Mammary microvascular endothelial cell (primary cell): ENCODE results near the gene HSPB2. TPM values are rescaled to one million over a fixed set of nuclear protein-coding genes. Genes with fewer than 3 reads are reported as not detected.

Experiments used
- total RNA-seq: library from RNA; depleted of rRNA; stranded (reverse); fragments of >200 nt; gene quantifications from 2 replicates; pipeline ENCODE4 v1.2.3, GENCODE V29; 2015

The HSPB2 gene, protein sequence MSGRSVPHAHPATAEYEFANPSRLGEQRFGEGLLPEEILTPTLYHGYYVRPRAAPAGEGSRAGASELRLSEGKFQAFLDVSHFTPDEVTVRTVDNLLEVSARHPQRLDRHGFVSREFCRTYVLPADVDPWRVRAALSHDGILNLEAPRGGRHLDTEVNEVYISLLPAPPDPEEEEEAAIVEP
- total RNA-seq, result not detected in 2 replicates

DNA sequence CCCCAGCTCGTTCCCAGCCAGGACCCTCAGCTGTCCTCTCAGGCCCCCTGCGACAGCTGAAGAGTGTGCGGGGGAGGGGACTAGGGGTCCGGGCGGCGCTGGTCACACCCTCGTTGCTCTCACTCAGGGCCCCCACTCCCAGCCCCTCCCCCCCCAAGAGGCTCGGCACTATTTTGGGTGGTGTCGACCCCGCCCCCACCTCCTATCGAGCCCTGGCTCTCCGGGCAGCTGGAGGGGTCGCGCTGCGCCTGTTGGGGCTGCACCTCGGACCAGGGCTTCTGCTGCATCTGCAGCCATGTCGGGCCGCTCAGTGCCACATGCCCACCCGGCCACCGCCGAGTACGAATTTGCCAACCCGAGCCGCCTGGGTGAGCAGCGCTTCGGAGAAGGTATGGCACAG, at the start of gene HSPB2:
TSS of gene HSPB2 (plus strand) at position 200 of the 400 bp plus-strand sequence. CDS start at position 296, 96 bp downstream.

DNA sequence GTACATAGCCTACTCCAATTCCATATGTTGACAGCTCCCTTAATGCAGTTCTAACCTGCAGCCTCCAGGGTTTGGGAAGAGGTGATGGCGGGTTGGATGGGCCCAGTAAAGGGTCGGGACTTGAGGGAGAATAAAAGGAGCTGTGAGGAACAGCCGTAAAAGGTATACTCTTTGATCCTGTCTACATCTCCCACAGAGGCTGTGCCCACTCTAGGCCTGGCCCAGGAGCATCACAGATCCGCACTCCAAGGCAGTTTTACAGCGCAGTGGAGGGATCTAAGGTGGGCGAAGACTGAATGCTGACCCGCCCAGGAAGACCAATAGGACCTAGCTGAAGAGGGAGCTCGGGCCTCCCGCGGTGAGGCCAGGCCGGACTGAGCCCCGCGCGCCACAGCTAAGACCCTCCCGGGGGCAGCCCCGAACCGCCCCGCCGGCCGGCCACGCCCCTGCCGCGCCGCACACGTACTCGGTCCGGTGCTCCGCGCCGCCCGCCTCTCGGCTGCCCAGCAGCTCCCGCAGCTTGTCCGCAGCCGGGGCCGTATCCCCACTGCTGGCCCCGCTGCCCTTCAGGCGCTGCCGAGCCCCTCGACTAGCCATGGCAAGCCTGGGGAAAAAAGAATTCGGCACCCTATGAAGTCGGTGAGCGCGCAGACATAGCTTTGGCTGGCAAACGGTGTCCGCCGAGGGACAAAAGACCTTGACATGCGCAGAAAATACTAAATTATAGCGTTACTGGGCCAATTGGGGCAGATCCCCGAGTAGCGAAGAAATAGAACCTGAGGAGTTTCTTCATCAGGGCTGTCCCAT, 41.4 kb upstream of the HSPB2 start, which contains the start of gene ALG9:
TSS of gene ALG9 (minus strand) at position 696 of the 807 bp plus-strand sequence. CDS start at position 597, 99 bp downstream.

DNA sequence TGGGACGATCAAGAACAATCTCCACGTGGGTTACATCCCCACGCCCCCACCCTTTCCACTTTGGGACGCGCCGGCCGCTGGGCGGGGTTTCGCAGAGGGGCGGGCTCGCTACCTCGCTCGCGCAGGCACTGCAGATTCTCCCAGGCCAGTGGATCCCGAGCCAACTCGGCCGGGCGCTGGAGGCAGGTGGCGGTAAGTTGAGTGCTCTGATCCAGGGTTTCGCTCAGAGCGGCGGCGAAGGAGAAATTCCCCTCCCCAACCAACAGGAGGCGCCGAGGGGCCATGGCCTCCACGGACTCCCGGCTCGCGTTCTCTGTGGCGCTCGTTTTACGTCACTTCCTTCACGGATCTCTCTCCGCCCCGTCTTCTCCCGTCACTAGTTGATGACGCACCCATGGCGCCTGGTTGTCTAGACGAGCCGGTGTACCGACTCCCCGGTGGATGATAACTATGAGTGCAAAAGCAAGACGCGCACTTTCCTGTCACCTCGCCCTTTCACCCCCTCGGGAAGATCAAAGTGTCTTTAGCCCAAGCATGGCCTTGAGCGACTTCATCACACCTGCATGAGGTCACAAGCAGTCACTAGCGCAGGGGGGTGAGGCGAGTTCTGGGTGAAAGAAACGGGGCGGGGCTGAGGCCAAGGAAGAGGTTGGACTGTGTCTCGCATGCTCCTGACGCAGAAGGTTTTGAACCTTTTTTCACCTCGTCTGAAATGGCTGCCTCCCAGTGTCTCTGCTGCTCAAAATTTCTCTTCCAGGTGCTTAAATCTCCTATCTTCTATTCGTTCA, 33.5 kb upstream of the HSPB2 start, which contains the start of the genes CFAP68 and FDXACB1:
TSS of gene CFAP68 (plus strand) at position 693 of the 788 bp plus-strand sequence. CDS start at position 713, 20 bp downstream.
TSS of gene FDXACB1 (minus strand) at position 317 of the 788 bp plus-strand sequence. CDS start at position 284, 33 bp downstream.

DNA sequence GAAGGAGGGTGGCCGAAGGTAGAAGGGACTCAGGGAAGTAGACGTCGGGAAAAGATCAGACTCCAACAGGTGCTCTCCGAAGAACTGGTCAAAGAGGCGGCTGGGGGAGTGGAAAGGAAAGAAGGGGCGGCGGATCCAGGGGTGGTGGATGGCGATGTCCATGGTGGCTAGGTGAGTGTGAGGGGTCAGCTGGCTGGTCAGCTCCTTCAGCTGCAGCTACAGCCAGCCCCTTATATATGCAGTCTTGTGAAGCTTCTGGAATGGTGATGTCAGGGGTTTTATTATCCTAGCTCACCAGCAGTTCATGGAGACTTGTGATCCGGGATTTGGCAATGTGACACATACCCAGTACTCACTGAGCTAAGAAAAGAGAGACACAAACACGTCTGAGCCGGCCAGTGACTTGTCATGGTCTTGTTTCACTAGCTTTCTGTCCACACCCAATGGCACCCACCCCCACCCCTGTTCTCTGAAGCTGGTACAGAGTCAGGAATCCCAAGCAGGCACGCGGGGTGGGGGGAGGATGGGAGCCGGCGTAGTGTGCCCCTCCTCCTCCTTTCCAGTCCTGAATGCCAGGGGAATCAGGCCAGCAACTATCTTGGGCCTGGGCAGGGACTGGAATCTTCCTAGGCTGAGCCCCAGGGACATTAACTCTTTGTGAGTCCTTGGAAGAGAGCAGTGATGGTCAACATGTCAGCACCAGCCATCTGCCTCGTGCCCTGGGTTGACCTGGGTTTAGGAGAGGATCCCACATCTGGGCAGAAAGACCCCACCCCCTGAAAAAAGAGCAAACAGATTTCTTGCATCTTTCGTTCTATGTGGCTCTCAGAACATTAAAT, 752 bp upstream of the HSPB2 start, which contains the start of gene CRYAB:
TSS of gene CRYAB (minus strand) at position 208 of the 839 bp plus-strand sequence. CDS start at position 162, 46 bp downstream.

DNA sequence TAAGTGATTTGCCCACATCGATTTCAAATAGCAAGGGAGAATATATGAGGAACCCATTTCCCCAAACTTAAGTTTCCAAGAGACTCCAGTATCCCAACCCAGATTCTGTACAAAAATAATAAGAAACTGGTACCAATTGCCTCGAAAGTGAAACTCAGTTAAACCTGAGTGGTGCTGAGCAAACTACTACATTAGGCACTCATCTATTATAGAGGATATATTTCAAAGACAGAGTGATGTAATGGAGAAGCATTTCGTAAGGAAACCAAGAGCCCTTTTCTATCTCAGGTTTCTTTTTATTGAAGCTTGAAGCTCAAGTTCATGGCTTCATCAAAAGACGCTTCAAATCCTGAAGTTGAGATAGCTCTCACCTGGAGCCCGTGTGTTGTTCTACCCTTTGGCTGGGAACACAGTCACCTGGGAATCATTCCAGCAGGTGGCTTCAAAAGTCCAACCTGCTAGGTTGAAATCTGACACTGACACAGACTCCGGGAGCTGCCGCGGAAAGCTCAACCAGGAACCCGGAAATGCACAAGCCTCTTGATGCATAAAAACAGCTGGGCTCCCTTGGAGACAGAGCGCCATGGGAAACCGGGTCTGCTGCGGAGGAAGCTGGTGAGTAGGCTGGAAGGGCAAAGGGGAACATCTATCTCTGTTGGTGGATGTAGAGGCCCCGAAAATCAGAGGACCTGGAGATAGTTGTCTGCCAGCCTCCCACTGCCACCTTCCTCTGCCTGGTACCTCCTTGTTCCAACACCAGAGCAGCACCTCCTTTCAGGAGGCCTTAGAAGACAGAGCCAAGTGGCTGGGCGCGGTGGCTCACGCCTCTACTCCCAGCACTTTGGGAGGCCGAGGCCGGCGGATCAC, 6.1 kb downstream of the HSPB2 start, which contains the start of gene C11orf52:
TSS of gene C11orf52 (plus strand) at position 524 of the 867 bp plus-strand sequence. CDS start at position 584, 60 bp downstream.

Other genes starting within 250 kb of the HSPB2 start
- 50.1 and 53.2 TPM in 2 replicates for gene PPP2R1B, start 146.3 kb upstream of the HSPB2 start, total RNA-seq
- gene ALG9, start 41.2 kb upstream of the HSPB2 start, total RNA-seq, result 28.1 and 29.6 TPM in 2 replicates
- 2.5 and 3.8 TPM in 2 replicates for gene FDXACB1, start 33.6 kb upstream of the HSPB2 start, total RNA-seq
- 11.8 and 12.3 TPM in 2 replicates for gene CFAP68, start 33.2 kb upstream of the HSPB2 start, total RNA-seq
- gene CRYAB, start 964 bp upstream of the HSPB2 start, total RNA-seq, result not detected in 2 replicates
- 0.49 and 0.80 TPM in 2 replicates for gene C11orf52, start 6.2 kb downstream of the HSPB2 start, total RNA-seq
- gene DIXDC1, start 24.6 kb downstream of the HSPB2 start, total RNA-seq, result 8.7 TPM in 2 replicates
- gene DLAT, start 112.7 kb downstream of the HSPB2 start, total RNA-seq, result 41.2 and 46.1 TPM in 2 replicates
- 0.64 and 1.9 TPM in 2 replicates for gene PIH1D2, start 161.3 kb downstream of the HSPB2 start, total RNA-seq
- gene NKAPD1, start 161.6 kb downstream of the HSPB2 start, total RNA-seq, result 8.3 and 9.2 TPM in 2 replicates
- 54.6 and 67.4 TPM in 2 replicates for gene TIMM8B, start 174.0 kb downstream of the HSPB2 start, total RNA-seq
- gene SDHD, start 174.1 kb downstream of the HSPB2 start, total RNA-seq, result 96.6 and 117 TPM in 2 replicates